ENCODE results near the gene BMPR1B.
"Not testable (repeated sequence)": the region's sequence is repeated elsewhere in the genome, so short reads cannot be mapped to it uniquely, and the experiment has no call there.

BMPR1B gene

DNA sequence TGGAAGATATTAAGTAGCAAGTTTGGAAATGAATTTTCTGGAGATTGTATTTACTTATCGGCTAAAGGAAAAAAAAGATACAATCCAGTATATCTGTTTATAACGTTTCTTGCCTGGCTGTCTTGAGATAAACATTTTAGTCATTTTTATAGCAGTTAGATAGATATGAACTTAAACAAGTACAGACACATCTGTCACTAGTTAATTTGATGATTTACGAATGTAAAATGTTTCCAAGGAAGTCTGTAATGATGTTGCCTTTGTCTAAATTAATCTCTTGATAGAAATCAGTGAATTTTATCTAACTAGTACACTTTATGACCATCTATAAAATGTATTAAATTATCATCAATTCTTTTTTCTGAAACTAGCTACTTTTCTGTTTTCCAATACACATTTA, 5.7 kb downstream of the BMPR1B start:
- no peak for DNase-seq

DNA sequence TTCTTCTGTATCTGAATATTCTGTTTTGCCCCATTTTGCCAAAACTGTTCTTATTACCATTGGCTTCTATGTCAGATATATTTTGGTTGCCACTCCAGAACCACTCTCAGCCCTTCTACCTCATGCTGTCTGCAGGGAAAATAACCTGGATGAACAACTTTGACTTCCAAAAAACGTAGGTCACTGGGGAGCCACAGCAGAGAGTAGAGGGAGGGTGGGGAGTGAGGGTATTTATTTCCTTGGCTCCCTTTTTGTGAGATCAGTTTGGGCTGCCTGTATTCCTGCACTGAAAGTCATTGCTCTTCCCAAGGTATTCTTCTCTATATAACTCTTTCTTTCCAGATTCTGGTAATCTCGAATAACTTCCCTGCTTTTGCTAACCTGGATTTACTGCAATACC, 6.3 kb downstream of the BMPR1B start:
- DNase-seq, result no peak

DNA sequence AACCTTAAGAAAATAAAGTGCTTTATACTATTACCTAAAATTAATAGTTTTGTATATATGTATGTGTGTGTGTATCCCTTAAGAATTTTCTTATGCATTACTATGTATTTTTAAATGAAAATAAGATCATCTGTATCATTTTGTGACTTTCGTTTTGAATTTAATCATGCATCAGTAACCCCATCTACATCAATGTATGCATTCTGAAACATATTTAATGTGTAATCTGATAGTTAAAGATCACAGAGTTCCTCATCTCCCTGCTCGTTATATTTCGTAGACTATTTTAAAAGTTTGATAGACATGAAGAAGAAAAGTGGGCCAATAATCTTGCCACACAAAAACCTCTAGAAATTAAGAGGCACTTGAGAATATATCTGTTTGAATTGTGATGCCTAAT, 7.4 kb downstream of the BMPR1B start:
- no peak for DNase-seq

DNA sequence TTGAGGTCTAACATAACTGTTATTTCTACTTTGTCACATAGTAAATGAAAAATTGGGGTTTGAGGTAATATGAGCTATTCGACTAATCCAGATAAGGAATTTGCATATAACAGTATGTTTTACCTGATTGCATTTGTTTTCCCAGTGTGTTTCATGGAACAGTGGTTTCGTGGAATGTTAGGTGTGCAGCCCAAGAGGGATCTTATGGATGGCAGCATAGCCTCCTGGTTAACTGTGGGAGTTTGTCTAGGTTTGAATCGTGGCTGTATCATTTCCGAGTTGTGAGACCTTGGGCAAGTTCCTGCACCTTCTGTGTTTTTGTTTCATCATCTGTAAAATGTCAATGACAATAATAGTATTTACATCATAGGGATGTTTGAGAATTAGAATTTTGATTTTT, 7.9 kb downstream of the BMPR1B start:
- DNase-seq, result no peak

DNA sequence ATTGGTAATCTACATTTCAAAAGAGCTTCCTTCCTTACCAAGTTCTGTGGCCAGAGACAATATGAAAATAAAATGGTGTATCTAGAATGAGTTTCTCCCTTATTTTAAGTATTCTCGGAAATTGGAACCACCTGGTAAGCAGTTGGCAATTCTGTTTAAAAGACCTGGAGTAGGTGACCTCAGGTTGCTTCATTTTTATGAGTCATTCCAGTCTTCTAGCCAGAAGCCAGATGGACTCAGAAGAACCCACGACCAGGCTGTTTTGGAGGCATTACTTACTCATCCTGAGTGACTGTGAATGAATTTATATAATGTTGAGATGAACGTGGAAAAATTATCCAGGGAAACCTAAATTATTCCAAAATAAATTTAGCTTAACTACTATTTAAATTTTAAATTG, 9.1 kb downstream of the BMPR1B start:
- no peak for DNase-seq

DNA sequence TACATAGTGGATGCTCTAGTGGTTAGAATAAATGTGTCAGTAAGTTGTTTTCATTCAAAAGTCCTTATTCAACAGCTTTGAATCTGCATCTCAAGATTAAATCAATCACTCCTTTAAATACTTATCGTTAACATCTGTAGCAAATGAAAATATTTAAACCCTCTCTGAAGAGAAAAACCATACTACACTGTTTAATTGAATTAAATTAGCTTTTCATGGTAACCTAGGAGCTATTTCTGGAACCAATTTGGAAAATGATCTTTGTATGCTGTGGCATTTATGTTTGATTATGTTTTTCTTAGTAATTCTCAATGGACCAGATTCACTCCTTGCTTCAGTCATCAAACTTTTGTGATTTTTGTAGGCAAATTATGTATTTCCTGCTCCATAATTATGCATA, 9.7 kb downstream of the BMPR1B start:
- no peak for DNase-seq

DNA sequence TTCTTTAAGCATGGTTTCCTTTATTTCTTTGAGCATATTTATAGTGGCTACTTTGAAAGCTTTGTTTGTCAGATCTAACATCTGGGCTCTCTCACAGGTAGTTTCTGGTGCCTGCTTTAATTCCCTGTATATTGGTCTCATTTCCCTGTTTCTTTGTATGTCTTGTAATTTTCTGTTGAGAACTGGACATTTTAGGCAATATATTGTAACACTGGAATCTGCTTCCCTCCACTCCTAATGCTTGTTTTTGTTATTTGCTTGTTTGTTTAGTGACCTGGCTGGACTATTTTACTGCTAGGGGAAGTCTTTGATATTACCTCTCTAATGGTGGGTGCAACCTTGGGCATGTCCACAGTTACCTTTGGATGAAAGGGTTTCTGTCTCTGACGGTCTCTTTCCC, 25.0 kb downstream of the BMPR1B start:
- no peak for DNase-seq

DNA sequence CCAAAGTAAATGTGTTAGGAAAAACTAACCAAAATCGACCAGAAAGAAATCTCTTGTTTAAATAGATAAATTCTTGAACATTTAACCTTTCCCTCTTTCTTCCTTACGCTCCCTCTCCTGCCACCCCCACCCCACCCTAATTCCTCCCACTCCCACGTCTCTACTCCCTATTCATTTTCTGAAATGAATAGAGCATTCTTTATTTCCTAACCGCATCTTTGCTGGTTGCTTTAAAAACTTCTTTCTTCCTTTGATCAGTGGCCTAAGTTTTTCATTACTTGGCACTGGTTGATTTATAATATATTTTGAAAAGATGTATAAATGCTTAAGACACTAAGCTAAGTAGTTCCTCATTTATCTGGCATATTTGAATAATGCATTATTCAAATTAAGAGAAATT, 33.9 kb downstream of the BMPR1B start:
- no peak for DNase-seq

DNA sequence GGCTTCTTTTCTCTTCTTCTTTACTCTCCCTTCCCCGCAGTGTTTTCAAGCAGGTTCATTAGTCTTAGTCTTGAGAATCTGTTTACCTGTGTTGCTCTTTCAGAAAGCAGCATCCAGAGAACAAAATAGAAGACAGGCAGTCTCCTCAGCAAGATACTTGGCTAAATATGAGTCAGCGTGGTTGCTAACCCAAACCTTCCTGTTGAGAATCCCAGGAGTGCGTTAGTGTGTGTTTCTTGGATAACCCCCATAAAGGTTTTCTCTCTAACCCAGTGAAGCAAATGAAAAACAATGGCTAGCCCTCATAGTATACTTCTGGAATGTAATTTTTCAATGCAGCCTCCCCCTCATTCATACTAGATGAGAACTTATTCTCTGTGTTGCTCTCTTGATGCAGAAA, 41.1 kb downstream of the BMPR1B start:
- DNase-seq, result no peak

DNA sequence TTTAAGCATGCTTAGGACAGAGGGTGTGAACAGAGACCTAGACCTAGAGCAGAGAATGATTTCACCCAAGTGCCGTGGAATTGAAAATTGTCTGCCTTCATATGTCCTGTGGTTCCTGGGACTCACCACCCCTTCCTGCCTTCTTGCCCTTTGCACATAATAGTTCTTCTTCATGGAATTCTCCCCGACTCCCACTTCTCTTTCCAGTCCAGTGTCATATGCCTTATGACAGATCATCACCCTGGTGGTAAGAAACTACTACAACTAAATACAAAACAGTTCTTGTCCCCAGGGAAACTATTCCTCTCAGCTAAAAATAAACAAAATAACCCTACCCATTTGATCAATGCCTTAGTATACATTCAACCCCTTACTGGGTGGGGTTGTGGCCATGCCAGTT, 43.3 kb downstream of the BMPR1B start:
- no peak for DNase-seq

DNA sequence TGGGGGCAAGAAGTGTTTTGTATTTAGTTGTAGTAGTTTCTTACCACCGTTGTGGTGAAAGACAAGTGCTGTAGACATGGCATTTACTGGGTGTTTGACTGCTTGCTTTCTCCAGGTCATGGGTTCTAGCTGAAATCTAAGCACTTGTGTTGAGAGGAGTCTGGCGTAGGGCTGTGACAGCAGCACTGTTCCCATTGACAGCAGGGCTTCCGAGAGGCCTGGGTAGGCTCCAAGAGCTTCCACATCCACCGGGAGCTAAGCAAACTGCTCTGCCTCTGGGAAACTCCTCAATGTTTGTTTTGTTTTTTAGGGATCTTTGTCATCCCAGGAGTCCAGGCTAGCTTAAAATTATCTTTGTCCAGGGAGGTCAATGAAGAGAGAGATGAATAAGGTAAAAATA, 44.3 kb downstream of the BMPR1B start:
- no peak for DNase-seq

DNA sequence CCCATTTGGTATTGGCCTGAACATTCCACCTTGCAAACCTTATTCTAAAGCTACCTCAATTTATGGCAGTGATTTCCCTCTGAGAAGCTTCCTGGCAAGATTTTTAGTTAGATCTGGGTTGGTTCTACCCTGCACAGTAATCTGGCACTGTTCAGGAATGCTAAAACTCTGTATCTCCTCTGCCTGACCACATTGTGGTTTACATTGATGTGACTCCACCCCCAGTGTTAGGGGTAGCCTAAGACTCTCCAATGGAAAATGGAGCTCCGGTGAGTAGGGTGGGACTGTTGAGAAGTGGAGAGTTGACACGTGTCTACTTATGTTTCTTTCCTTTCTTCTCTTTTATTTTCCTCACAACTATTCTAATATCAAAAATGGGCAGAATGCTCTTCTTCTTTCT, 45.4 kb downstream of the BMPR1B start:
- DNase-seq, result no peak

DNA sequence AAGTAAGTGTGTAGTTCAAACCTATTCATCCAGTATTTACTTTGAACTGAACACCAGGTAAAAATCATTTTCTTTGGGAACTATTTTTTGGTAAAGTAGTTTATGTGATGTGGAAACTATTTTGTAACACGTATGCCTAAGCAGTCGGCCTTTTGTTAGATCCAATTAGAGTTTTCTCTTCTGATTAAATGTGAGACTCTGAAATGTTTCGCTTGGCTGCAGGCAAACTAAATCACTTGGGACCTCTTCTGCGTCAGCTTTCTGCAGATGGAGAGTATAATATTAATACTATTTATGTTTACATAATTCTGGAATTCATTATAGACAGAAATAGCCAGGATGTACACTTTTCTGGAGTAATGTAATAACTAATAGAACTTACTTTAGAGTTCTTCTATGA, 46.9 kb downstream of the BMPR1B start:
- no peak for DNase-seq

DNA sequence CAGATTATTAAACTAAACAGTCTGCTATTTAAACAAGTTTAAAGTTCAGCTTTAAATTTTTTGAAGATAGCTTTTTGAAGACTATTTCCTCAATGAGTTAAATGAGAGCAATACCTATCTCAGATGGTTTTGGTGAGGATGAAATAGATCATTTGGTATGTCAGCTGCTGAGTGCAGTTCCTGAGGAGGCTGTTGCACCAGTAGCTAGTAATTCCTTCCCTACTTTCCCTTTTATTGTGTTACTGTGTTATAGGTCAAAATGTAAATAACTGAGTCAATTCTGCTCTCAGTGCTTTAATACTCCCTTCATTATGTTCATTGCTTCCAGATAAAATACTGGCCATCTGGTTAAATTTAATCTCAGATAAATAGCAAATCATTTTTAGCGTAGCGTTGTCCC, 48.6 kb downstream of the BMPR1B start:
- no peak for DNase-seq

DNA sequence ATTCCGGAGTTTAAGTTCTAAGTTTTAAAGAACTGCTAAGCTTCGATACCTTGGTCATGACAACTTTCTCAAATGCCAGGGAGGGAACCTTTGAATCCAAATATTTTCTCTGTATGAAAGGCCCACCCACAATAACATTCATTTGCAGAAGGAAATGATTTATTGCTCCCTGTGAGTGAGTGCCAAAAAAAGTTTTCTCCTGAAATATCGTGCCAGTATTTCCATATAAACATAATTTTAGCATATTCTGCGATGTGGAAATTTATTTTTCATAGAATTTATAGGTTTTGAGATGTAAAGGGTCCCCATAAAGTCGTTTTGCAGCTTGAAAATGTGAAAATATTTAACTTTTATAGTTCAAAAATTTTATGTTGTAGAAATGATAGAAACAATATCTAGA, 53.9 kb downstream of the BMPR1B start:
- no peak for DNase-seq

DNA sequence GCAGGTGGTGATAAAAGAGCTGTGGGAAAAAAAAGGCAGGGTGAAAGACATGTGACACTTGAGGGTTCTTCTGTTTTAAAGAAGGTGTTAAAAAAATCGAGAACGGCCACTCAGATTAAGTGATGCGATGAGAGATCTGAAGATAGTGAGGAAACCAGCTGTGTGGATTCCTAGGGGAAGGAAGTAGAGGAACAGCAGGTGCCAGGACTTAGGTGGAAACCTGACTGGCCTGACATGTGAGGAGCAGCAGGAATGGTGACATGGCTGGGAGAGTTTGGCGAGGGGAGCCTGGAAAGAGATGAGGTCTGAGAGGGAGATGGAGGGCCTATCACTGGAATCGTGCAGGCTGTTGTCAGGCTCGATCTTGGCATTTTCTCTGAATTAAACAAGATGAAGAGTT, 55.5 kb downstream of the BMPR1B start:
- DNase-seq, result no peak

DNA sequence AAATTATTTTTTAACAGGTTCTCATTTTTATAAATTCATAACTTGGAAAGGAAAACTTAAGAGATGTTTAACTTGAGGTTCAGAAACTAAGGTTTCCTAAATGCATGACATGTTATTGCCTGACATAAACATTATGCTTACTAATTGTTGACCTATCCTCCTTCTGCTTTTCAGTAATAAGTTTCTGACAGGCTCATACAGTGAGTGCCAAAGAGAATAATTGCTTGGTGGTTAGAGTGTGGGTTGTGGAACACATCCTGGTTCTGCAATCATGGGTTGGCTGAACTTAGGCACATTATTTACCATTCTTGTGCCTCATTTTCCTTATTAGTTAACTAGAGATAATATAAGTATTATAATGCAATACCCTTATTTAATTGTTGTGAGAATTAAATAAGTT, 56.5 kb downstream of the BMPR1B start:
- no peak for DNase-seq

DNA sequence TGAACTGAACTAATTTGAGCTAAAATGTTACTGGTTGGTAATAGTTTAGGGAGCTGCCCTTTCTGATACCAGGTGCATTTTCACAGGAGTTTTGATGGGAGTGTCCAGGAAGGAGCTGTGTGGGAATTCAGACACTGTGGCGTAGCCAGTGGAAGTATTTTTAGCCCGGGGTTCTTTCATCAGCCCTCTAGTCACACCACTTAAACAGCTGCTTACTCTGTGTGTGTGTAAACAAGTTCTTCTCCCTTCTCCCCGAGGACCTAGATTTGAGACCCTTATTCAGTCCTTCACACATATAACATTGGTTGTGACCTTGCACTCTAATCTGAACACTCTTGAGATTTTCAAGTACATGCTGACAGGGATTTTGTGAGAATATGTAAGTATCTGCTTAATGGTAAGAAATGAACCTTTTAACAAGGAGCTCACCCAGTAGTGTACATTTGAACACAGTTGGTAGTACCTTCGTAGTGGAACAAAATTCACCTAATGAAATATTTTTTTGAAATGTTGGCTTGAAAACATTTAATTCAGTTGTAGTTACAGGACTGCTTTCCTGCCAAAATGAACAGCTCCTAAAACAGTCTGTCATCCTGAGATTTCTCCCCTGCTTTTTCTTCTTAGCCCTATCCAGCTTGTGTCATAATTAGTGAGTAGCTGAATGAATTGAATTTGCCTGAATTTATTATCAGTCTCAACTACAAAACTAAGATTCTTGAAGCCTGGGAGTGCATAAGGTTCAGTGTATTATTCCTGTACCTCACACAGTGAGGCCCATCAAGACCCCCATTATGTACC, 61.8 kb downstream of the BMPR1B start:
- DNase-seq, result no peak

DNA sequence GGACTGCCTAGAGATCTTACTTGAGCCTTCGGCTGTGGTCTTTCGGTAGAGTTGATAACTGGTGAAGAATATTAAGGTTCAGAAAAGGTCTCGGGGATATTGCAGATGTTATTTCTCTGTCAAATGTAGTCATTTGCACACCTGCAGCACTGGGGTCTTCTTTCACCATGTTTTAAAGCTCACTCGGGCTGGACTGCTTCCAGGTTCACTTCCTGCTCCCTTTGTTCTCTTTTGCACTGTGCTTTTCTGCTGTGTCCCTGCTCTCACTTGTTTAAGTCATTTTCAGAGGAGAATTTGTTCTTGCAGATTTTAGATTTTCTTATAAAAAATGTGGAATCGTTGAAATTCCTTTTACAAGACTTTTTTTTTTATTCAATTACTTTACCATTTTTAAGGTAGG, 68.5 kb downstream of the BMPR1B start:
- no peak for DNase-seq

DNA sequence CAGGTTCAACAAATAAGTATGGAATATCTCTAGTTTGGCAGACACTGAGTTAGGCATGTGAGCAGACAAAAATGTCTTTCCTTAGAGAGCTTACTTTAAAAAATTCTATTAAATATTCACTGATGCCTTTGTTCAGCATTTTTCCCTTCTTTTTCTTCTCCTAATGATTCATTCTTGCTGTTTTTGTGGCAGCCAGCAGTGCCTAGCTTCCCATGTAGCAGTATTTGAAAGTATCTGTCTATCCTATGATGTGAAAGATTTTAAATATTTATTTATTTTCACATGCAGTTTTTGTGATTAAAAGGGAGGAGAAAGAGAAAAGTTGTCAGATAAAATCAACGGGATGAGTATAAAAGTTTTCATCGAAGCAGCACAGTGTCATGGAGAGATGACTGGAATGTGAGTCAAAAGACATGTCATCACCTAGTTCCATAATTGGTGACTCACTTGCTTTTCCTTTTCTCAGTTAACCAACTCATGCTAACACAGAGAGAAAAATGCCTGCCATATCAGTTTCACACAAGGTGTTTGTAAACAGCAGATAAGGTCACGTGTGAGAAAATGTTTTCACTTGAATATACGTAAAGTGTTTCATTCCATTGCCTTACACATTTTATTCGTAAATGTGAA, 69.8 kb downstream of the BMPR1B start:
- no peak for DNase-seq

DNA sequence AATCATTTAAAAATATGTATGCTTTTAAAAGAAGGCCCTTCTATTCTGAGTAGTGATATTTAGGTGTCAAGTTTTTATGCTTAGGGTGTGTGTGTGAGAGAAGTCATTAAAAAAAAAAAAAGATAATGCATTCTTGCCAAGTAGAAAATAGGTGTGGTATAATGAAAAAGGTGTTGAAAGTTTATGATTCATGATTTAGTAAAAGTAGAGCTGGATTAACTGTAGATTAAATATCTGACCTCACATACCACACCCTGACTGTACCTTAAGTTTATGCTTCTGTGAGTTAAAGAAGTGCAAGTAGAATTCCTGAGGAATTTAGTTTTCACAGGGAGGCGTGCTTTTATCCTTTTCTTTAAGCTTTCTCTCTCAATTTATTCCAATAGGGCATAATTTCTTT, 71.1 kb downstream of the BMPR1B start:
- DNase-seq, result no peak

DNA sequence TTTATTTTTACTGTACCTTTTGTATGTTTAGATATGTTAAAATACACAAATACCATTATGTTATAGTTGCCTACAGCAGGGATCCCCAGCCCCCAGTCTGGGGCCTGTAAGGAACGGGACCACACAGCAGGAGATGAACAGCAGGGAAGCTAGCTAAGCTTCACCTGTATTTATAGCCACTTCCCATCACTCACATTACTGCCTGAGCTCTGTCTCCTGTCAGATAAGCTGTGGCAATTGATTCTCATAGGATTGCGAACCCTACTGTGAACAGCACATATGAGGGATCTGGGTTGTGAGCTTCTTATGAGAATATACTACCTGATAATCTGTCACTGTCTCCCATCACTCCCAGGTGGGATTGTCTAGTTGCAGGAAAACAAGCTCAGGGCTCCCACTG, 73.9 kb downstream of the BMPR1B start:
- DNase-seq, result no peak

DNA sequence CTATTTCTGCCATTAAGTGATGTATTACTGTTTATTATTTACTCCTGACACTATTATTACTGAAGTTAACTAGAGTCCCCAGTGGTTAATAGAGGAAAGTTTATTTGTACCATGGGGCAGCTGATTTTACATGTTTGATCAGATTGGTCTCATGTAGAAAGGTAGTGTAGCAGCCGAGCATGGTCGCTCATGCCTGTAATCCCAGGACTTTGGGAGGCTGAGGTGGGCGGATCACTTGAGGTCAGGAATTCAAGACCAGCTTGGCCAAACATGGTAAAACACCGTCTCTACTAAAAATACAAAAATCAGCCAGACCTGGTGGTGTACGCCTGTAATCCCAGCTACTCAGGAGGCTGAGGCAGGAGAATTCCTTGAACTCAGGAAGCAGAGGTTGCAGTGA, 74.6 kb downstream of the BMPR1B start:
- DNase-seq, result not testable (repeated sequence)

DNA sequence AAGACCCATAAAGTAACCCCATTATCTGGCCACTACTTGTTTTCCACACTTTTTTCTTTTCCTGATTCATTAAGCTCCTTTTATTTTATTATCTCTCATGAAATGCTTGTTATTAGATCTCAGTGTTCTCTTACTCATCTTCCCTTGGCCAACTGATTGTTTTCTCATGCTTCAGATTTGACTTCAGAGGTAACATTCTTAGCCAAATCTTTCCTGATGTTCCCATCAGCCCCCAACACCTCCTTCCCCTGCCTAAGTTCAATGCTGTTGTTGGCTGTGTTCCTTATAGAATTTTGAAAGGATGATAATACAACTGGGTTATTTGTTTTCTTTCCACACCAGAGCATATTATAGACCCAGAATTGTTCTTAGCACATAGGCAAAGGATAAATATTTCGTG, 75.6 kb downstream of the BMPR1B start:
- no peak for DNase-seq

DNA sequence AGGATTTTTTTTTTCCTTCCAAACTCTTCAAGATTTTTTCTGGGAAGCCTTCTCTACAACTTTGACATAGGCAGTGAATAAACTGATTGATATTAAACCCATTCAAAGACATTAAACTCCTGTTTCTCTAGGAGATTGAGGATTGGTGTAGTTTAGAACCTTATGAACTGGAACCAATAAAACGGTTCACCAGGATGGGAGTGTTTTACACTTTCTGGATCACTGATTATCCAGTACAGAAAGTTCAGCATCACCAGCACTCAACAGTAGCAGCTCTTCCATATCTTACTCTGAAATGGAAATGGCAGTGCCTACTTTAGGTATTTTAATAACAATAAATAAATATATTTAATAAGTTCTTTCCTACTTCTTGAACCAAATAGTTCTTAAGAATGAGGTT, 76.7 kb downstream of the BMPR1B start:
- DNase-seq, result no peak

Measured in CD4-positive, alpha-beta T cell treated with Interferon alpha-2 for 1 hour (primary cell).